ENCODE data around the gene KLHL1. TPM values are rescaled to one million over a fixed set of nuclear protein-coding genes. Genes with fewer than 3 reads are reported as not detected.

Gene KLHL1
- total and polyA plus RNA-seq, 2 of the 13 experiments (the other 11 are each of a cell fraction or from before 2014, with no cell fraction given), result 0.01 TPM; not detected in 1

DNA sequence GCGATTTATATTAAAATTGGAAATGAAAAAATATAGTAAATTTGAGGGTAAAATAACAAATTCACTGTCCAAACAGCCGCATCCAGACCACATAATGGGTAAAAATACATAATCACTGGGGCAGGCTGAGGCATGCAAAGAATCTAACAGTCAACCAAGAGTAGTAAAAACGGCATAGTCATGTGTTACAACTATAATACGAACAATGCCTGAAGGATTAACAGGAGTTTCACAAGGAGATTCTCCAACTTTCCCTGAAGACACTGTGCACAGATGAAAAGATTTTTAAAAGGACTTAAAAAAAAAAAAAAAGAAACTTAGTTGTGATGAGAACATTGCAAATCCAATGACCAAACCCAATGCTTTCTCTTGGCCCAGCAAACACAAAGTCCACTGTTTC lies 21.0 kb downstream of the KLHL1 start:
- WGBS (ENCODE audit: low lambda C conversion rate), result 3% methylated on average over 4 of the region's 4 CpGs
- Histone ChIP-seq H3K4me3 (replicated peaks in 1 of 3; ENCODE audit: insufficient read depth in 1 of 3, low read depth in 2 of 3, low read length in 3 of 3) (no peak overlapping the region), H3K9ac (ENCODE audit: insufficient read depth, low read depth, low read length) (no peak overlapping the region), H3K4me2 (ENCODE audit: low read depth, low read length) (no peak overlapping the region), H3K4me1 (ENCODE audit: insufficient read depth, low read length) (no peaks in the 10 kb centered on the region), H3K36me3 (replicated peaks in 1 of 2; ENCODE audit: control insufficient read depth in 1 of 2, insufficient read depth in 2 of 2, low read length in 2 of 2) (no peaks in the 10 kb centered on the region), H3K27ac (ENCODE audit: extremely low read length, insufficient read depth, low read length) (no peak overlapping the region), H2AFZ (ENCODE audit: low read length) (no peak overlapping the region), H3K9me3 (ENCODE audit: low read length) (no peaks in the 10 kb centered on the region), H4K20me1 (ENCODE audit: insufficient read depth, low read length) (no peaks in the 10 kb centered on the region), H3K27me3 (ENCODE audit: control insufficient read depth in 1 of 2, insufficient read depth in 2 of 2, low read length in 2 of 2) (no peaks in the 10 kb centered on the region), H3K79me2 (ENCODE audit: insufficient read depth, low read length) (no peaks in the 10 kb centered on the region)
- no peak for DNase-seq (ENCODE audit: low spot score)
- ChIA-PET POLR2A (no interaction called here), CTCF (ENCODE audit: low intra/inter-chr PET ratio, low total read pairs) (no interaction called here)
- no peak for FAIRE-seq
- intact Hi-C loops (cut with micrococcal nuclease; ENCODE audit: unreplicated experiment), result loop anchor here (5.0 kb wide), 1 partner anchor 770 kb away; no protein-coding TSS in a partner anchor
- no peak for TF ChIP-seq SP2 (CRISPR knock-in tag; IDR thresholded peaks at IDR 0.05)
- TF ChIP-seq CCDC6 (CRISPR knock-in tag; IDR thresholded peaks at IDR 0.05), result no peak
- no peak for TF ChIP-seq RFX1 (IDR thresholded peaks at IDR 0.05)
- no peak for TF ChIP-seq CHD2 (IDR thresholded peaks at IDR 0.05; ENCODE audit: low read depth, low read length)
- no peak for TF ChIP-seq ASH2L (IDR thresholded peaks at IDR 0.05; ENCODE audit: insufficient read length, low read depth, low read length)
- TF ChIP-seq, protein P1, sequence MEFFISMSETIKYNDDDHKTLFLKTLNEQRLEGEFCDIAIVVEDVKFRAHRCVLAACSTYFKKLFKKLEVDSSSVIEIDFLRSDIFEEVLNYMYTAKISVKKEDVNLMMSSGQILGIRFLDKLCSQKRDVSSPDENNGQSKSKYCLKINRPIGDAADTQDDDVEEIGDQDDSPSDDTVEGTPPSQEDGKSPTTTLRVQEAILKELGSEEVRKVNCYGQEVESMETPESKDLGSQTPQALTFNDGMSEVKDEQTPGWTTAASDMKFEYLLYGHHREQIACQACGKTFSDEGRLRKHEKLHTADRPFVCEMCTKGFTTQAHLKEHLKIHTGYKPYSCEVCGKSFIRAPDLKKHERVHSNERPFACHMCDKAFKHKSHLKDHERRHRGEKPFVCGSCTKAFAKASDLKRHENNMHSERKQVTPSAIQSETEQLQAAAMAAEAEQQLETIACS (CRISPR knock-in tag; IDR thresholded peaks at IDR 0.05), result no peak
- TF ChIP-seq, protein P2, sequence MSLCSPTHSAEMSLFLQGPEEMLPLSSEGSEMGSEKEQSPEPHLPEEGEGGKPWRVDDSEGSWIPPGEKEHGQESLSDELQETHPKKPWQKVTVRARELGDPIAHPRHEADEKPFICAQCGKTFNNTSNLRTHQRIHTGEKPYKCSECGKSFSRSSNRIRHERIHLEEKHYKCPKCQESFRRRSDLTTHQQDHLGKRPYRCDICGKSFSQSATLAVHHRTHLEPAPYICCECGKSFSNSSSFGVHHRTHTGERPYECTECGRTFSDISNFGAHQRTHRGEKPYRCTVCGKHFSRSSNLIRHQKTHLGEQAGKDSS (CRISPR knock-in tag; IDR thresholded peaks at IDR 0.05; ENCODE audit: borderline replicate concordance, low read depth), result no peak
- TF ChIP-seq ZFP1 (CRISPR knock-in tag; IDR thresholded peaks at IDR 0.05), result no peak
- no peak for TF ChIP-seq ZNF530 (CRISPR knock-in tag; IDR thresholded peaks at IDR 0.05; ENCODE audit: low read depth)
- no peak for TF ChIP-seq SOX5 (CRISPR knock-in tag; IDR thresholded peaks at IDR 0.05; ENCODE audit: borderline replicate concordance)
- no peak for TF ChIP-seq ZNF451 (CRISPR knock-in tag; IDR thresholded peaks at IDR 0.05)
- TF ChIP-seq KLF12 (CRISPR knock-in tag; IDR thresholded peaks at IDR 0.05; ENCODE audit: borderline replicate concordance), result no peak
- no peak for TF ChIP-seq ZFP62 (CRISPR knock-in tag; IDR thresholded peaks at IDR 0.05)
- TF ChIP-seq HDAC6 (IDR thresholded peaks at IDR 0.05; ENCODE audit: low read depth, low read length), result no peak
- no peak for TF ChIP-seq ZFX (CRISPR knock-in tag; IDR thresholded peaks at IDR 0.05; ENCODE audit: low read depth)
- no peak for TF ChIP-seq ZSCAN30 (CRISPR knock-in tag; IDR thresholded peaks at IDR 0.05)
- TF ChIP-seq MATR3 (CRISPR knock-in tag; IDR thresholded peaks at IDR 0.05), result no peak
- no peak for TF ChIP-seq SIN3A (IDR thresholded peaks at IDR 0.05; ENCODE audit: borderline replicate concordance, low read depth, low read length)
- in situ Hi-C loops (cut with HindIII; ENCODE audit: extremely low pct_ligation_motif_present, low pct_unique_long_range_greater_than_20kb), result loop anchor here (25.0 kb wide), 1 partner anchor 475 kb away; no protein-coding TSS in a partner anchor
- ATAC-seq, result no peak
- BruUV-seq (replicated peaks), result no TSS peak
